ENCODE data around the gene PHACTR1.

Gene PHACTR1

GRCh38 chr6:13025893-13026499 is 309.4 kb downstream of the PHACTR1 start:
- no peak for DNase-seq (ENCODE audit: low spot score)

GRCh38 chr6:13026557-13026956 is 310.0 kb downstream of the PHACTR1 start:
- peak; percentile 12 for DNase-seq (ENCODE audit: low spot score)

- no peak for DNase-seq (ENCODE audit: low spot score)
Measured at GRCh38 chr6:13027207-13027606, 310.6 kb downstream of the PHACTR1 start.

- DNase-seq (ENCODE audit: low spot score), result no peak
Measured at GRCh38 chr6:13030396-13030795, 313.8 kb downstream of the PHACTR1 start.

GRCh38 chr6:13032566-13032965 is 316.0 kb downstream of the PHACTR1 start:
- no peak for DNase-seq (ENCODE audit: low spot score)

- DNase-seq (ENCODE audit: low spot score), result no peak
Measured at GRCh38 chr6:13033145-13033544, 316.6 kb downstream of the PHACTR1 start.

GRCh38 chr6:13034316-13034715 is 317.7 kb downstream of the PHACTR1 start:
- no peak for DNase-seq (ENCODE audit: low spot score)

- DNase-seq (ENCODE audit: low spot score), result no peak
Measured at GRCh38 chr6:13035606-13036005, 319.0 kb downstream of the PHACTR1 start.

- DNase-seq (ENCODE audit: low spot score), result no peak
Measured at GRCh38 chr6:13038315-13038714, 321.7 kb downstream of the PHACTR1 start.

- DNase-seq (ENCODE audit: low spot score), result no peak
Measured at GRCh38 chr6:13038741-13039190, 322.2 kb downstream of the PHACTR1 start.

GRCh38 chr6:13044390-13044789 is 327.8 kb downstream of the PHACTR1 start:
- DNase-seq (ENCODE audit: low spot score), result no peak

- DNase-seq (ENCODE audit: low spot score), result no peak
Measured at GRCh38 chr6:13044896-13045295, 328.3 kb downstream of the PHACTR1 start.

GRCh38 chr6:13045676-13046075 is 329.1 kb downstream of the PHACTR1 start:
- DNase-seq (ENCODE audit: low spot score), result no peak

- DNase-seq (ENCODE audit: low spot score), result no peak
Measured at GRCh38 chr6:13046084-13046483, 329.5 kb downstream of the PHACTR1 start.

- no peak for DNase-seq (ENCODE audit: low spot score)
Measured at GRCh38 chr6:13048113-13048512, 331.5 kb downstream of the PHACTR1 start.

GRCh38 chr6:13049666-13050254 is 333.2 kb downstream of the PHACTR1 start:
- no peak for DNase-seq (ENCODE audit: low spot score)

GRCh38 chr6:13053006-13053461 is 336.5 kb downstream of the PHACTR1 start:
- DNase-seq (ENCODE audit: low spot score), result no peak

- no peak for DNase-seq (ENCODE audit: low spot score)
Measured at GRCh38 chr6:13058051-13058450, 341.5 kb downstream of the PHACTR1 start.

GRCh38 chr6:13059026-13059425 is 342.5 kb downstream of the PHACTR1 start:
- no peak for DNase-seq (ENCODE audit: low spot score)

GRCh38 chr6:13063300-13063918 is 346.8 kb downstream of the PHACTR1 start:
- DNase-seq (ENCODE audit: low spot score), result no peak

GRCh38 chr6:13065581-13065980 is 349.0 kb downstream of the PHACTR1 start:
- no peak for DNase-seq (ENCODE audit: low spot score)

- no peak for DNase-seq (ENCODE audit: low spot score)
Measured at GRCh38 chr6:13066050-13066449, 349.5 kb downstream of the PHACTR1 start.

- no peak for DNase-seq (ENCODE audit: low spot score)
Measured at GRCh38 chr6:13066820-13067219, 350.3 kb downstream of the PHACTR1 start.

All from SK-N-DZ (cell line).